Tongue (tissue), 2 donors: ENCODE results near the gene SEMA4B. TPM values are rescaled to one million over a fixed set of nuclear protein-coding genes. Genes with fewer than 3 reads are reported as not detected.
"Not testable (repeated sequence)": the region's sequence is repeated elsewhere in the genome, so short reads cannot be mapped to it uniquely, and the experiment has no call there.

ENCODE experiments used
- DNase-seq: peaks from one replicate; pipeline ENCODE4 v3.0.0-alpha.2; 2015
- total RNA-seq: library from RNA; depleted of rRNA; stranded (reverse); fragments of >200 nt; gene quantifications from one replicate; pipeline ENCODE4 v1.2.3, GENCODE V29; 2014

The SEMA4B gene
- total RNA-seq, 1 donor from 2014 or later: 26.6 TPM

DNA sequence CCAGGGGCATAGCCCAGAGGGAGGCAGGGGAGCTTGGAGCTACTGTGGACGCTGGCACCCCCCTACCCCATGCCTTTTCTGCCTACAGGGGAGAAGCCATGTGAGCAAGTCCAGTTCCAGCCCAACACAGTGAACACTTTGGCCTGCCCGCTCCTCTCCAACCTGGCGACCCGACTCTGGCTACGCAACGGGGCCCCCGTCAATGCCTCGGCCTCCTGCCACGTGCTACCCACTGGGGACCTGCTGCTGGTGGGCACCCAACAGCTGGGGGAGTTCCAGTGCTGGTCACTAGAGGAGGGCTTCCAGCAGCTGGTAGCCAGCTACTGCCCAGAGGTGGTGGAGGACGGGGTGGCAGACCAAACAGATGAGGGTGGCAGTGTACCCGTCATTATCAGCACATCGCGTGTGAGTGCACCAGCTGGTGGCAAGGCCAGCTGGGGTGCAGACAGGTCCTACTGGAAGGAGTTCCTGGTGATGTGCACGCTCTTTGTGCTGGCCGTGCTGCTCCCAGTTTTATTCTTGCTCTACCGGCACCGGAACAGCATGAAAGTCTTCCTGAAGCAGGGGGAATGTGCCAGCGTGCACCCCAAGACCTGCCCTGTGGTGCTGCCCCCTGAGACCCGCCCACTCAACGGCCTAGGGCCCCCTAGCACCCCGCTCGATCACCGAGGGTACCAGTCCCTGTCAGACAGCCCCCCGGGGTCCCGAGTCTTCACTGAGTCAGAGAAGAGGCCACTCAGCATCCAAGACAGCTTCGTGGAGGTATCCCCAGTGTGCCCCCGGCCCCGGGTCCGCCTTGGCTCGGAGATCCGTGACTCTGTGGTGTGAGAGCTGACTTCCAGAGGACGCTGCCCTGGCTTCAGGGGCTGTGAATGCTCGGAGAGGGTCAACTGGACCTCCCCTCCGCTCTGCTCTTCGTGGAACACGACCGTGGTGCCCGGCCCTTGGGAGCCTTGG, 27.0 kb downstream of the SEMA4B start:
- no peak for DNase-seq

DNA sequence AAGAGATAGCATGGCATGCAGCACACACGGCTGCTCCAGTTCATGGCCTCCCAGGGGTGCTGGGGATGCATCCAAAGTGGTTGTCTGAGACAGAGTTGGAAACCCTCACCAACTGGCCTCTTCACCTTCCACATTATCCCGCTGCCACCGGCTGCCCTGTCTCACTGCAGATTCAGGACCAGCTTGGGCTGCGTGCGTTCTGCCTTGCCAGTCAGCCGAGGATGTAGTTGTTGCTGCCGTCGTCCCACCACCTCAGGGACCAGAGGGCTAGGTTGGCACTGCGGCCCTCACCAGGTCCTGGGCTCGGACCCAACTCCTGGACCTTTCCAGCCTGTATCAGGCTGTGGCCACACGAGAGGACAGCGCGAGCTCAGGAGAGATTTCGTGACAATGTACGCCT, 27.8 kb downstream of the SEMA4B start:
- DNase-seq: no peak

GRCh38 chr15:90230071-90230494, 29.0 kb downstream of the SEMA4B start:
- no peak for DNase-seq

GRCh38 chr15:90230610-90231009, 29.5 kb downstream of the SEMA4B start:
- DNase-seq: no peak

DNA sequence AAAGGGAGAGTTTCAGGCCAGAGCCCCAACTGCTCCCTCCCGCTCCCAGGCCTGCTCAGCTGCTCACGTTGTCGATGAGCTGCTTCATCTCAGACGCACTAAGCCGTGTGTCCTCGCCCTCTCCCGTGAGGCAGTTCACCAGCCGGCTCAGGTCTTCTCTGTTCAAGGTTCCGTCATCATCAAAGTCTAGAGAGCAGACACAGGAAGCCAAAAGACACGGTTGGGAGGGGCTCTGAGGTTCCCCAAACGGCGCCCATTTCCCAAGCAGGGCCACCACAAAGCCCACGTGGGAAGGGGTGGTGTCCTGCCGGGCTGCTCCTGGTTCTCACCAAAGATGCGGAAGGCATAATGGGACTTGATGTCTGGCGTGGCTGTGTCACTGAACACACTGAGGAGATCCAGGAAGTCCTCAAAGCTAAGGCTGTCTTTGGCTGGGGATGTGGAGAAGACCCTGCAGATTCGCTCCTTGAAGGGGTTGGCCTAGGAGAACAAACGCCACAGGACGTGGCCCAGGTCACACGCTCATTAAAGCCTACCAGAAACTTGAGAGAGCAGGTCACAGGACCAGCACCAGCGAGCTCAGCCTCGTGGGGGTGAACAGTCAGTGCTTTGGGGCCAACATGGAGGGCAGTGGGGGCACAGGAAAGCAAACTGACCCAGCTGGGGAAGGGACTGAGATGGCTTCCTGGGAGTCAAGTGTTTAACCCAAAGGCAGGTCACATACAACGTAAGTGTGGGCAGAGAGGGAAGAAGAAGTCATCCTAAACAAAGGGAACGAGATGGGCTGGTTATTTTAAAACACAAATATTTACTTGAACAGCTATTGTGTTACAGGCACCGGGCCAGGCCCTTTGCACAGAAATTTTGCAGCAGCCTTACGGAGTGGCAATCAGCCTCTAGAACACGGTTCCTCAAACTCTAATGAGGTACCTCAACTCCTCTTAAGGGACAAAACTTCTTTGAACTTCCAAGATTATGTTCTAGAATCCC, 30.2 kb downstream of the SEMA4B start:
- no peak for DNase-seq

DNA sequence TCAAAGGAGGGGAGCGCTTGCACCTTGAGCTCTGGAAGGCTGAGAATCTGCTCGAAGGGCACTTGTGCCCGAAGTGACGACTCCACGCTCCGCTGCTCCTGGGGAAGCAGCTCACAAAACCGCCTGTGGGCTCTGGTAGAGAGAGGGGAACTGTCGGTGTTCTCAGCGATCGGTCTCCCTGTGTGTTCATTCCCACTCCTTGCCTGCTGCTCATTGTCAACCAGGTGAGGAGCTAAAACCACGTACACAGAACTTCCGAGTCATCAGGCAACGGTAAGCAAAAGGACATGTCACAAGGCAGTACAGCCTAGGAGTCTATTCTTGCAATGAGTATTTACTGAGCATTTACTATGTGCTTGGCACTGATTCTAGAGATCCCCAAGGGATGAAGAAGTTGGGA, 31.1 kb downstream of the SEMA4B start:
- DNase-seq: no peak

DNA sequence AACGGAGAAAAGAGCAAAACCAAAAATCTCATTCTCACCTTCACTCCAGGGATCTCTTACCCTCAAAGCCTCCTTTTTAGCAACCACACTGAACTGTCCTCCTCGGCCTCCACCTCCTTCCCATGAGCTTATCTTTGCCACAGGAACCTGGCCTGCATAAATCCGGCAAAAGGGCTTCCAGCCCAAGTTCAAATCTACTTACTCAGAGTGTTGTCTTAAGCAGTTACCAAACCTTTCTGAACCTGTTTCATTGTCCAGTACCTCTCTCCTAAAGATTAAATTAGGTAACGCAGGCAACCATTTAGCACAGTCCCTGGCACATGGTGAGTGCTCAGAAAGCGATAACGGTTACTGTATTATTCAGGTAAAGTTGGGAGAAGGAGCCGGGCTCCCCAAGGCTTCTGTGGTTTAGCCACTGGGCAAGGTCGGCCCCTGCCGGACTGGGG, 31.8 kb downstream of the SEMA4B start:
- peak; percentile 46 for DNase-seq

- peak; percentile 97 for DNase-seq
These were observed 32.4 kb downstream of the SEMA4B start, which contains the start of gene CIB1 for GRCh38 chr15:90233387-90234095. CIB1 (minus strand) TSS chr15:90233941; CDS start chr15:90233885, 56 bp downstream.

- DNase-seq: no peak
These were observed 33.2 kb downstream of the SEMA4B start, which contains the start of gene GDPGP1 for GRCh38 chr15:90234096-90234988. GDPGP1 (plus strand) TSS chr15:90234209; CDS start chr15:90240909, 6,700 bp downstream.

- DNase-seq: no peak
These were observed 38.2 kb downstream of the SEMA4B start for GRCh38 chr15:90239371-90239770.

DNA sequence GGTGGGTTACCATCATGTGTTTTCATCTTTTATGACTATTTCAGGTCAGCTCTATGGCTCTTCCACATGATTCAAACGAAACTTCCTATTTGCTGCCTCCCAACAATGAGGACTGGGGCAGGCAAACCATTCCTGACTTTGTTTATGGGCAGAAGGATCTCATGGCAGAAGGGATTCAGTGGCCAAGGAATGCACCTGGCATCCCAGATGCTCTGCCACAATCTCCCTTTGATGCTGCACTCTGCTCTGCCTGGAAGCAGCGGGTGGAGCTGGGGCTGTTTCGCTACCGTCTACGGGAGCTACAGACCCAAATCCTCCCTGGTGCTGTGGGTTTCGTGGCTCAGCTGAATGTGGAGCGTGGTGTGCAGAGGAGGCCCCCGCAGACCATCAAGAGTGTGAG, 39.7 kb downstream of the SEMA4B start:
- DNase-seq: no peak

- no peak for DNase-seq
These were observed 40.4 kb downstream of the SEMA4B start for GRCh38 chr15:90241343-90242192.

- DNase-seq: no peak
These were observed 43.0 kb downstream of the SEMA4B start for GRCh38 chr15:90243943-90244639.

- DNase-seq: no peak
These were observed 47.7 kb downstream of the SEMA4B start for GRCh38 chr15:90248789-90249202.

DNA sequence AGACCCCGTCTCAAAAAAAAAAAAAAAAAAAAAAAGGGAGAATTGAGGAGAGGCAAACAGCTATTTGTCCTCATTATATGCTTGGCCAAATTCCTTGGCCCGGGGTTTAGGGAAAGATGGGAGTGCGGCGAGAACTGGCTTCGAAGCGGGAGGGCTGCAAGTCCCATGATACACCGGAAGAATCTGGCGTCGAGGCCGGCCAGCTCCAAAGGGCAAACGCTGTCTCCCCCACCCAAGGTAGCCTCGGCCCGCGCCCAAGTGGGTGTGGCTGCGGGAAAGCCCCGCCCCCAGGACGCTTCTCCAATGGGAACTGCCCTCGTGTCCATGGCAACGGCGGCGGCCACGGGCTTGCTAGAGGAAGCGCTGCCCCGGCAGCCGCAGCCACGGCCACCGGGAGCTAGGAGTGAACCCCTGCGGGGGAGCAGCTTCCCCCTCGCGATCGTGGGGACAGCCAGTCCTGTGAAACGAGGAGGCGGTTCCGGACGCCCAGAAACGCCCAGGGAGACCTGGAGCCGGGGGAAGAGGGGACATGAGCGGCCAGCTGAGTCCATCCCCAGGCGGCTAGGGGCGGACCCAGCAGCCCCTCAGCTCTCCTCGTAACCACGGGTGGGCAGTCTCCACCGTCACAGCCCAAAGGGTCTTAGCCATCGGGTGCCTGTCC, 48.2 kb downstream of the SEMA4B start, which contains the start of gene TTLL13:
TTLL13 (plus strand) TSS at position 354 of the 661 bp plus-strand sequence. CDS start 1,075 bp downstream, outside the sequence.
- DNase-seq: peak; percentile 92

GRCh38 chr15:90257776-90258175, 56.6 kb downstream of the SEMA4B start:
- DNase-seq: no peak

DNA sequence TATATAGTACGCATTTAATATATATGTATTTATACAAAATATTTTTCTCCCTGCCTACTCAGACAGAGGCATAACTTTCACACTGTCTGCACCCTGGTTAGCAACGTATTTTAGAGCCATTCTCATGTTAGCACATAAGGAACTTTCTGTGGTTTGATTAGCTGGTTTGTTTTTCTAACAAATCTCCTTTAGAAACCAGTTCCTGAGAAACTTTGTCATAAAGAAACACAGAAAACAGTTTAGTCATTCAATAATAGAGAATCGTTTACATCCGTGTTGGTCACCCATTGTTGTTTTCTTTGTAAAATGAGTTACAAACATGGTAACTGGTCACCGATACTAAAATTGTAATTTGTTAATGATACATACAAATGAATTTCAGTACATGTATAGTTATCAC, 58.4 kb downstream of the SEMA4B start:
- no peak for DNase-seq

DNA sequence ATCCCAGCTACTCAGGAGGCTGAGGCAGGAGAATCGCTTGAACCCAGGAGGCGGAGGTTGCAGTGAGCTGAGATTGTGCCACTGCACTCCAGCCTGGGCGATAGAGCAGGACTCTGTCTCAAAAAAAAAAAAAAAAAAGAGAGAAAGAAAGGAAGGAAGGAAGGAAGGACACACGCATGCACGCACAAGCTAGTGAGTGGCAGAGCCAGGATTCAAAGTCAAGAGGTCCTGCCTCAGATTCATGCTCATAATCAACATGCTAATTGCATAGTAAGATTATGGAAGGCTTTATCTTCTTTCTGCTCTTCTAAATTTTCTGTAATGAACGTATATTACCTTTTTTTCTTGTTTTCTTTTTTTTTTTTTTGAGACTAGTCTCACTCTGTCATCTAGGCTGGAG, 59.6 kb downstream of the SEMA4B start:
- not testable (repeated sequence) for DNase-seq
